Measurements from ENCODE around the gene FAM200C.

The FAM200C gene

GRCh38 chr5:160432196-160432595 is 32.3 kb upstream of the FAM200C start:
- Histone ChIP-seq H3K4me2 (ENCODE audit: low read length) (0 out of 2 replicates have a peak overlapping the region, but pooled peaks have one; percentile 20), H4K20me1 (ENCODE audit: insufficient read depth, low read length) (no peaks in the 10 kb centered on the region), H3K27ac (ENCODE audit: low read length) (no peak overlapping the region), H3K79me2 (ENCODE audit: low read length) (no peaks in the 10 kb centered on the region), H3K9ac (ENCODE audit: low read length) (no peak overlapping the region), H3K36me3 (replicated peaks; ENCODE audit: low read depth, low read length) (peaks cover 16% of the 10 kb centered on the region), H3K9me3 (ENCODE audit: insufficient read depth, low read length) (no peaks in the 10 kb centered on the region), H3K4me1 (ENCODE audit: low read length) (peaks cover 42% of the 10 kb centered on the region), H3K4me3 (ENCODE audit: low read length) (no peak overlapping the region), H3K27me3 (ENCODE audit: low read depth, low read length) (no peaks in the 10 kb centered on the region), H2AFZ (ENCODE audit: low read depth, low read length) (no peak overlapping the region)
- TF ChIP-seq CTCF (IDR thresholded peaks at IDR 0.05; ENCODE audit: low read depth, low read length): no peak
- no peak for TF ChIP-seq EZH2phosphoT487 (IDR thresholded peaks at IDR 0.05; ENCODE audit: low read depth)

GRCh38 chr5:160427607-160428006 is 27.8 kb upstream of the FAM200C start:
- H3K27me3 ChIP-seq (ENCODE audit: low read depth, low read length): no peaks in the 10 kb centered on the region
- peaks cover 6% of the 10 kb centered on the region; the same call in 1 of the 2 replicates for H3K79me2 ChIP-seq (ENCODE audit: low read length)
- no peak for TF ChIP-seq CTCF (IDR thresholded peaks at IDR 0.05; ENCODE audit: low read depth, low read length)
- H3K4me3 ChIP-seq (ENCODE audit: low read length): no peak overlapping the region
- no peak overlapping the region for H3K4me2 ChIP-seq (ENCODE audit: low read length)
- H2AFZ ChIP-seq (ENCODE audit: low read depth, low read length): no peak overlapping the region
- H3K27ac ChIP-seq (ENCODE audit: low read length): no peak overlapping the region
- peaks cover 9% of the 10 kb centered on the region for H3K4me1 ChIP-seq (ENCODE audit: low read length)
- H3K9me3 ChIP-seq (ENCODE audit: insufficient read depth, low read length): no peaks in the 10 kb centered on the region
- H4K20me1 ChIP-seq (ENCODE audit: insufficient read depth, low read length): no peaks in the 10 kb centered on the region
- peaks cover 51% of the 10 kb centered on the region for H3K36me3 ChIP-seq (replicated peaks; ENCODE audit: low read depth, low read length)
- no peak overlapping the region for H3K9ac ChIP-seq (ENCODE audit: low read length)

- Histone ChIP-seq H2AFZ (ENCODE audit: low read depth, low read length) (no peak overlapping the region), H3K4me3 (ENCODE audit: low read length) (no peak overlapping the region)
Observed at GRCh38 chr5:160423099-160423498, 23.2 kb upstream of the FAM200C start.

GRCh38 chr5:160421625-160422258 is 21.9 kb upstream of the FAM200C start, which contains the start of gene PTTG1:
PTTG1 (plus strand) TSS chr5:160421855; CDS start chr5:160422313, 458 bp downstream.
- peak within 1 kb of the TSS; percentile 98 for H3K4me3 ChIP-seq (ENCODE audit: low read length)
- peaks cover 22% of the 10 kb centered on the region for H3K4me1 ChIP-seq (ENCODE audit: low read length)
- peaks cover 33% of the 10 kb centered on the region for H3K36me3 ChIP-seq (replicated peaks; ENCODE audit: low read depth, low read length)
- TF ChIP-seq EZH2phosphoT487 (IDR thresholded peaks at IDR 0.05; ENCODE audit: low read depth): no peak
- no peak for TF ChIP-seq CTCF (IDR thresholded peaks at IDR 0.05; ENCODE audit: low read depth, low read length)
- H3K27ac ChIP-seq (ENCODE audit: low read length): peak within 1 kb of the TSS; percentile 42
- peak within 1 kb of the TSS; percentile 76 for H2AFZ ChIP-seq (ENCODE audit: low read depth, low read length)
- peak within 1 kb of the TSS; percentile 93 for H3K4me2 ChIP-seq (ENCODE audit: low read length)
- H4K20me1 ChIP-seq (ENCODE audit: insufficient read depth, low read length): no peaks in the 10 kb centered on the region
- no peaks in the 10 kb centered on the region for H3K9me3 ChIP-seq (ENCODE audit: insufficient read depth, low read length)
- peaks cover 33% of the 10 kb centered on the region for H3K79me2 ChIP-seq (ENCODE audit: low read length)
- no peaks in the 10 kb centered on the region for H3K27me3 ChIP-seq (ENCODE audit: low read depth, low read length)
- H3K9ac ChIP-seq (ENCODE audit: low read length): peak within 1 kb of the TSS; percentile 93

More at GRCh38 chr5:160423099-160423498, 23.2 kb upstream of the FAM200C start:
- Histone ChIP-seq H3K4me1 (ENCODE audit: low read length) (peaks cover 18% of the 10 kb centered on the region), H3K27ac (ENCODE audit: low read length) (no peak overlapping the region), H3K9me3 (ENCODE audit: insufficient read depth, low read length) (no peaks in the 10 kb centered on the region), H3K79me2 (ENCODE audit: low read length) (peaks cover 20% of the 10 kb centered on the region), H3K9ac (ENCODE audit: low read length) (no peak overlapping the region), H3K36me3 (replicated peaks; ENCODE audit: low read depth, low read length) (peaks cover 43% of the 10 kb centered on the region), H3K27me3 (ENCODE audit: low read depth, low read length) (no peaks in the 10 kb centered on the region), H3K4me2 (ENCODE audit: low read length) (peak overlapping the region; percentile 93), H4K20me1 (ENCODE audit: insufficient read depth, low read length) (no peaks in the 10 kb centered on the region)
- TF ChIP-seq EZH2phosphoT487 (IDR thresholded peaks at IDR 0.05; ENCODE audit: low read depth) (no peak), CTCF (IDR thresholded peaks at IDR 0.05; ENCODE audit: low read depth, low read length) (no peak)
